HepG2 (cell line): ENCODE data around the gene RUNDC1. TPM values are rescaled to one million over a fixed set of nuclear protein-coding genes. Genes with fewer than 3 reads are reported as not detected.

Experiments used
- ATAC-seq: fragments of 200-7000 bp; cut with Tn5 transposase; 3 replicates; pipeline ENCODE4 v1.9.1; 2020; ENCODE audit warnings: mild to moderate bottlenecking, moderate library complexity
- BruUV-seq: library from RNA; stranded (reverse); fragments of 400-500 nt; replicated peaks from 2 replicates; lab custom pipeline; 2021; lab: Mats Ljungman, UMichigan
- CTCF ChIA-PET: fragments of 300-600 bp; formaldehyde crosslinking; extraction: SDS; loops from one replicate; lab custom pipeline; 2021; ENCODE audit warnings: low total read pairs, inconsistent platforms, low intra/inter-chr PET ratio; lab: Yijun Ruan, JAX
- POLR2A ChIA-PET: fragments of 350-600 bp; sonication (Branson Sonifier 250); formaldehyde crosslinking; loops from one replicate; lab custom pipeline; 2020; ENCODE audit warnings: antibody characterized with exemption, inconsistent platforms; lab: Yijun Ruan, JAX
- DNase-seq: peaks from one replicate; pipeline ENCODE4 v3.0.0-alpha.2; 2015; ENCODE audit warnings: low spot score
- FAIRE-seq: peaks from 3 replicates; lab custom pipeline; 2011; peaks lifted over from hg19 to GRCh38; lab: Jason Lieb, UNC
- H2AFZ ChIP-seq: one replicate; pipeline ENCODE4 v1.6.1; 2011; ENCODE audit warnings: low read length, inconsistent platforms
- H3K27ac ChIP-seq: fragments of 300-600 bp; 3 replicates; pipeline ENCODE4 v1.8.0; 2011; ENCODE audit warnings: mixed run types, mild to moderate bottlenecking, mixed read lengths, low read length, inconsistent platforms; ENCODE audit not compliant: insufficient read depth; ENCODE audit errors: extremely low read length
- H3K27me3 ChIP-seq, 2 experiments: fragments of 200-600 bp in 1 of 2; 2 replicates in 1 of 2; 3 replicates in 1 of 2; pipeline versions ENCODE4 v1.6.0 to v1.8.0; 2011; ENCODE audit warnings: low read length in 2 of 2, mild to moderate bottlenecking in 2 of 2, moderate library complexity in 2 of 2, inconsistent platforms in 1 of 2; ENCODE audit not compliant: insufficient read depth in 2 of 2, control insufficient read depth in 1 of 2
- H3K36me3 ChIP-seq, 2 experiments: fragments of 200-600 bp in 1 of 2; replicated peaks in 1 of 2; 2 replicates in 1 of 2; 3 replicates in 1 of 2; pipeline versions ENCODE4 v1.5.1 to v1.8.0; 2011; ENCODE audit warnings: low read length in 2 of 2, inconsistent platforms in 1 of 2; ENCODE audit not compliant: insufficient read depth in 2 of 2, control insufficient read depth in 1 of 2
- H3K4me1 ChIP-seq: 2 replicates; pipeline ENCODE4 v1.5.1; 2012; ENCODE audit warnings: low read length, inconsistent platforms; ENCODE audit not compliant: insufficient read depth
- H3K4me2 ChIP-seq: 2 replicates; pipeline ENCODE4 v1.6.0; 2011; ENCODE audit warnings: low read depth, low read length, inconsistent platforms
- H3K4me3 ChIP-seq, 3 experiments: fragments of 200-600 bp in 1 of 3; sonication (generic), shearing (Covaris generic) in 1 of 3; replicated peaks in 1 of 3; 2 replicates each; pipeline ENCODE4 v1.5.1; 2011 to 2016; ENCODE audit warnings: low read length in 3 of 3, inconsistent platforms in 2 of 3, low read depth in 2 of 3, mild to moderate bottlenecking in 2 of 3, control low read depth in 1 of 3, mixed read lengths in 1 of 3; ENCODE audit not compliant: insufficient read depth in 1 of 3
- H3K79me2 ChIP-seq: one replicate; pipeline ENCODE4 v1.6.1; 2011; ENCODE audit warnings: low read length, inconsistent platforms; ENCODE audit not compliant: insufficient read depth
- H3K9ac ChIP-seq: 2 replicates; pipeline ENCODE4 v1.6.0; 2011; ENCODE audit warnings: mild to moderate bottlenecking, low read depth, low read length, inconsistent platforms; ENCODE audit not compliant: insufficient read depth
- H3K9me3 ChIP-seq: 2 replicates; pipeline ENCODE4 v1.5.1; 2012; ENCODE audit warnings: mild to moderate bottlenecking, low read length
- H4K20me1 ChIP-seq: 2 replicates; pipeline ENCODE4 v1.6.0; 2011; ENCODE audit warnings: inconsistent platforms, mild to moderate bottlenecking, low read length, moderate library complexity; ENCODE audit not compliant: insufficient read depth
- CBFB ChIP-seq: sonication (generic); formaldehyde crosslinking; IDR thresholded peaks from 2 replicates; pipeline ENCODE4 v1.4.0; 2020; ENCODE audit warnings: missing genetic modification reagents
- GABPB1 ChIP-seq: IDR thresholded peaks from 2 replicates; pipeline ENCODE4 v1.6.1; 2016; ENCODE audit warnings: mild to moderate bottlenecking, missing genetic modification reagents, moderate library complexity, missing compliant biosample characterization
- GATA4 ChIP-seq: sonication (generic); IDR thresholded peaks from 2 replicates; pipeline ENCODE4 v1.6.1; 2016; ENCODE audit warnings: antibody characterized with exemption, low read depth, borderline replicate concordance
- HDAC2 ChIP-seq: sonication (generic); formaldehyde crosslinking; IDR thresholded peaks from 2 replicates; pipeline ENCODE4 v1.4.0; 2020; ENCODE audit warnings: missing genetic modification reagents
- MIXL1 ChIP-seq: IDR thresholded peaks from 2 replicates; pipeline ENCODE4 v1.6.1; 2016
- NONO ChIP-seq, 2 experiments: fragments of 450-650 bp in 1 of 2; sonication (generic) in 1 of 2; formaldehyde crosslinking in 1 of 2; IDR thresholded peaks in 1 of 2; conservative IDR thresholded peaks in 1 of 2; 2 replicates each; pipeline versions ENCODE4 v1.6.1 to v1.8.0; 2017 to 2022; ENCODE audit warnings: mild to moderate bottlenecking in 1 of 2, missing genetic modification reagents in 1 of 2, moderate library complexity in 1 of 2
- NRL ChIP-seq: sonication (generic); formaldehyde crosslinking; IDR thresholded peaks from 2 replicates; pipeline ENCODE4 v1.5.0; 2020; ENCODE audit warnings: missing genetic modification reagents, mild to moderate bottlenecking, moderate library complexity, borderline replicate concordance
- PHF8 ChIP-seq: sonication (generic); formaldehyde crosslinking; IDR thresholded peaks from 2 replicates; pipeline ENCODE4 v1.5.0; 2020; ENCODE audit warnings: missing genetic modification reagents
- RXRA ChIP-seq: sonication (generic); formaldehyde crosslinking; IDR thresholded peaks from 2 replicates; pipeline ENCODE4 v1.5.1; 2020; ENCODE audit warnings: missing genetic modification reagents
- TBX3 ChIP-seq: fragments of 450-650 bp; IDR thresholded peaks from 2 replicates; pipeline ENCODE4 v1.6.1; 2017; ENCODE audit warnings: antibody characterized with exemption, mild to moderate bottlenecking, inconsistent platforms, borderline replicate concordance
- TP53 ChIP-seq: sonication (generic); formaldehyde crosslinking; conservative IDR thresholded peaks from 2 replicates; pipeline ENCODE4 v1.4.0; 2020; ENCODE audit warnings: missing genetic modification reagents
- TSC22D2 ChIP-seq: sonication (generic); formaldehyde crosslinking; IDR thresholded peaks from 2 replicates; pipeline ENCODE4 v1.5.1; 2020; ENCODE audit warnings: missing genetic modification reagents, mild to moderate bottlenecking, borderline replicate concordance
- XBP1 ChIP-seq: sonication (generic); formaldehyde crosslinking; IDR thresholded peaks from 2 replicates; pipeline ENCODE4 v1.5.0; 2020; ENCODE audit warnings: missing genetic modification reagents
- ZBTB49 ChIP-seq: sonication (generic); formaldehyde crosslinking; IDR thresholded peaks from 2 replicates; pipeline ENCODE4 v1.4.0; 2020; ENCODE audit warnings: missing genetic modification reagents, borderline replicate concordance
- ZFAT ChIP-seq: sonication (generic); formaldehyde crosslinking; conservative IDR thresholded peaks from 2 replicates; pipeline ENCODE4 v1.8.1; 2023; ENCODE audit warnings: missing genetic modification reagents, inconsistent platforms
- ZNF138 ChIP-seq: sonication (generic); formaldehyde crosslinking; IDR thresholded peaks from 2 replicates; pipeline ENCODE4 v1.5.0; 2020; ENCODE audit warnings: mild to moderate bottlenecking, low read depth, missing genetic modification reagents
- ZNF225 ChIP-seq: sonication (generic); formaldehyde crosslinking; IDR thresholded peaks from 2 replicates; pipeline ENCODE4 v1.4.0; 2020; ENCODE audit warnings: mild to moderate bottlenecking, missing genetic modification reagents
- ZNF619 ChIP-seq: sonication (generic); formaldehyde crosslinking; IDR thresholded peaks from 2 replicates; pipeline ENCODE4 v1.4.0; 2020; ENCODE audit warnings: mild to moderate bottlenecking, missing genetic modification reagents
- ZNF691 ChIP-seq: sonication (generic); formaldehyde crosslinking; IDR thresholded peaks from 2 replicates; pipeline ENCODE4 v1.4.0; 2020; ENCODE audit warnings: missing genetic modification reagents, low read depth, mild to moderate bottlenecking, borderline replicate concordance
- ZNF891 ChIP-seq: sonication (generic); formaldehyde crosslinking; IDR thresholded peaks from 2 replicates; pipeline ENCODE4 v1.5.0; 2020; ENCODE audit warnings: mild to moderate bottlenecking, missing genetic modification reagents
- WGBS: methylation state at CpG from one replicate; pipeline ENCODE4 v1.1.6; 2017; ENCODE audit warnings: low lambda C conversion rate; 5-methylcytosine and 5-hydroxymethylcytosine counted together
- in situ Hi-C: cut with HindIII; loops from 2 replicates; pipeline ENCODE4 v1.10.0; 2017; ENCODE audit warnings: low pct_unique_long_range_greater_than_20kb; ENCODE audit not compliant: extremely low pct_ligation_motif_present
- intact Hi-C: fragments of 100-400 bp; cut with micrococcal nuclease; formaldehyde crosslinking; loops from one replicate; pipeline ENCODE4 v1.10.0; 2022; ENCODE audit not compliant: unreplicated experiment
- polyA plus RNA-seq, 8 experiments: library from polyadenylated mRNA; depleted of rRNA in 3 of 8; stranded (reverse) in 7 of 8; unstranded in 1 of 8; fragments of >200 nt; fragmentation: Illumina TruSeq in 4 of 8; extraction: Trizol in 4 of 8; gene quantifications; 2 replicates each; pipeline versions ENCODE4 v1.2.1 to v1.2.3, GENCODE V29; 2011 to 2016; ENCODE audit warnings: low read depth in 4 of 8, missing spikeins in 1 of 8, mixed read lengths in 1 of 8; ENCODE audit not compliant: insufficient read depth in 1 of 8
- total RNA-seq, 5 experiments: library from RNA; depleted of rRNA; stranded (reverse); fragments of >200 nt; fragmentation: Illumina TruSeq; extraction: Trizol; gene quantifications; 2 replicates each; pipeline ENCODE4 v1.2.3, GENCODE V29; 2016; ENCODE audit warnings: low read depth in 1 of 5

Gene RUNDC1
- total and polyA plus RNA-seq, 2 of the 13 experiments (the other 11 are each of a cell fraction or from before 2014, with no cell fraction given): 10.3 to 11.4 TPM

- Histone ChIP-seq H3K9ac (peak overlapping the region; percentile 32), H3K36me3 (peaks cover 21 to 37% of the 10 kb centered on the region in 2 experiments), H2AFZ (no peak overlapping the region), H4K20me1 (no peaks in the 10 kb centered on the region), H3K9me3 (no peaks in the 10 kb centered on the region), H3K4me1 (peaks cover 85% of the 10 kb centered on the region), H3K4me2 (peak overlapping the region; percentile 41), H3K27ac (peak overlapping the region; percentile 97), H3K79me2 (peaks cover 5% of the 10 kb centered on the region), H3K4me3 (no peak overlapping the region), H3K27me3 (no peaks in the 10 kb centered on the region; a peak in 1 of 5 replicates)
- WGBS: 68% methylated on average over 15 of the region's 15 CpGs
- POLR2A ChIA-PET: interaction anchor here (1.0 to 8.3 kb wide), 11 partner anchors 9 to 403 kb away, joined by 3 to 162 read pairs (median 8); partner anchors contain the start of genes NBR1, RETREG3, RND2 and RPL27
- CTCF ChIA-PET: no interaction called here
- FAIRE-seq (peak; percentile 87), DNase-seq (peak; percentile 35), ATAC-seq (no peak)
- no TSS peak for BruUV-seq
- in situ Hi-C loops: no loop called here
- intact Hi-C loops: no loop called here
- TF ChIP-seq HDAC2 (0 out of 2 replicates have a peak, but pooled peaks have one; percentile 11), NONO (IDR thresholded peaks at IDR 0.05) (no peak), NONO (CRISPR knock-in tag; conservative IDR thresholded peaks at IDR 0.05) (0 out of 2 replicates have a peak, but pooled peaks have one; percentile 28), CBFB (0 out of 2 replicates have a peak, but pooled peaks have one; percentile 34), ZNF691 (peak; percentile 98), PHF8 (CRISPR knock-in tag) (peak; percentile 36; the same call in 1 of the 2 replicates), ZNF138 (CRISPR knock-in tag) (no peak), MIXL1 (CRISPR knock-in tag) (no peak), XBP1 (CRISPR knock-in tag) (no peak), NRL (CRISPR knock-in tag) (peak; percentile 77; the same call in 1 of the 2 replicates), RXRA (CRISPR knock-in tag) (peak; percentile 59; the same call in 1 of the 2 replicates), TSC22D2 (CRISPR knock-in tag) (no peak), GATA4 (no peak), ZNF619 (CRISPR knock-in tag) (no peak), ZNF225 (CRISPR knock-in tag) (no peak), GABPB1 (CRISPR knock-in tag) (no peak), ZFAT (CRISPR knock-in tag) (no peak), ZNF891 (CRISPR knock-in tag) (no peak), ZBTB49 (no peak), TBX3 (no peak), TP53 (CRISPR knock-in tag) (no peak)
Observed at GRCh38 chr17:43011728-43012472, 31.5 kb downstream of the RUNDC1 start.
